ENCODE measurements around the gene PDE11A. TPM values are rescaled to one million over a fixed set of nuclear protein-coding genes. Genes with fewer than 3 reads are reported as not detected.

The PDE11A gene
- total and polyA plus RNA-seq, 4 donors: 1.0 to 5.9 (median 1.7) TPM

DNA sequence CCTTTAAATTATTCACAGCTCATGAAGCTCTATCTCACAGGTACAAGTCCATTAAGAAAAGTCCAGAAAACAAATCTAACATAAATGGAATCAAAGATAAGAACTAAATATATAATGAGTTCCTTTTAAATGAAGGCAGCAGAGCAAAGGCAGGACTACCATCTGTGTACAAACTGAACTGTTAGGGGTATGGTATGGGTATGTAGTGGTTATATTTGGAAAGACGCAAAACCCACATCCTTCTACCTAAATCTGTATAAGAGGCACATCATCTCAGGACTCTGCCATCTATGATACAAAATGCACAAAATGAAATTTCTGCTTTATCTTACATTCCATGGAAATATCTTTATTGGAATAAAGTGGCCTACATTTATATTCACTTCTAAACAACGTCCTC is 59.9 kb downstream of the PDE11A start (continued):
- TF ChIP-seq, protein P1, sequence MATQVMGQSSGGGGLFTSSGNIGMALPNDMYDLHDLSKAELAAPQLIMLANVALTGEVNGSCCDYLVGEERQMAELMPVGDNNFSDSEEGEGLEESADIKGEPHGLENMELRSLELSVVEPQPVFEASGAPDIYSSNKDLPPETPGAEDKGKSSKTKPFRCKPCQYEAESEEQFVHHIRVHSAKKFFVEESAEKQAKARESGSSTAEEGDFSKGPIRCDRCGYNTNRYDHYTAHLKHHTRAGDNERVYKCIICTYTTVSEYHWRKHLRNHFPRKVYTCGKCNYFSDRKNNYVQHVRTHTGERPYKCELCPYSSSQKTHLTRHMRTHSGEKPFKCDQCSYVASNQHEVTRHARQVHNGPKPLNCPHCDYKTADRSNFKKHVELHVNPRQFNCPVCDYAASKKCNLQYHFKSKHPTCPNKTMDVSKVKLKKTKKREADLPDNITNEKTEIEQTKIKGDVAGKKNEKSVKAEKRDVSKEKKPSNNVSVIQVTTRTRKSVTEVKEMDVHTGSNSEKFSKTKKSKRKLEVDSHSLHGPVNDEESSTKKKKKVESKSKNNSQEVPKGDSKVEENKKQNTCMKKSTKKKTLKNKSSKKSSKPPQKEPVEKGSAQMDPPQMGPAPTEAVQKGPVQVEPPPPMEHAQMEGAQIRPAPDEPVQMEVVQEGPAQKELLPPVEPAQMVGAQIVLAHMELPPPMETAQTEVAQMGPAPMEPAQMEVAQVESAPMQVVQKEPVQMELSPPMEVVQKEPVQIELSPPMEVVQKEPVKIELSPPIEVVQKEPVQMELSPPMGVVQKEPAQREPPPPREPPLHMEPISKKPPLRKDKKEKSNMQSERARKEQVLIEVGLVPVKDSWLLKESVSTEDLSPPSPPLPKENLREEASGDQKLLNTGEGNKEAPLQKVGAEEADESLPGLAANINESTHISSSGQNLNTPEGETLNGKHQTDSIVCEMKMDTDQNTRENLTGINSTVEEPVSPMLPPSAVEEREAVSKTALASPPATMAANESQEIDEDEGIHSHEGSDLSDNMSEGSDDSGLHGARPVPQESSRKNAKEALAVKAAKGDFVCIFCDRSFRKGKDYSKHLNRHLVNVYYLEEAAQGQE (IDR thresholded peaks at IDR 0.05): no peak
- TF ChIP-seq RAD21 (IDR thresholded peaks at IDR 0.05) (no peak), SP1 (IDR thresholded peaks at IDR 0.05) (no peak), FOXA1 (IDR thresholded peaks at IDR 0.05) (no peak)
- TF ChIP-seq, protein P2, sequence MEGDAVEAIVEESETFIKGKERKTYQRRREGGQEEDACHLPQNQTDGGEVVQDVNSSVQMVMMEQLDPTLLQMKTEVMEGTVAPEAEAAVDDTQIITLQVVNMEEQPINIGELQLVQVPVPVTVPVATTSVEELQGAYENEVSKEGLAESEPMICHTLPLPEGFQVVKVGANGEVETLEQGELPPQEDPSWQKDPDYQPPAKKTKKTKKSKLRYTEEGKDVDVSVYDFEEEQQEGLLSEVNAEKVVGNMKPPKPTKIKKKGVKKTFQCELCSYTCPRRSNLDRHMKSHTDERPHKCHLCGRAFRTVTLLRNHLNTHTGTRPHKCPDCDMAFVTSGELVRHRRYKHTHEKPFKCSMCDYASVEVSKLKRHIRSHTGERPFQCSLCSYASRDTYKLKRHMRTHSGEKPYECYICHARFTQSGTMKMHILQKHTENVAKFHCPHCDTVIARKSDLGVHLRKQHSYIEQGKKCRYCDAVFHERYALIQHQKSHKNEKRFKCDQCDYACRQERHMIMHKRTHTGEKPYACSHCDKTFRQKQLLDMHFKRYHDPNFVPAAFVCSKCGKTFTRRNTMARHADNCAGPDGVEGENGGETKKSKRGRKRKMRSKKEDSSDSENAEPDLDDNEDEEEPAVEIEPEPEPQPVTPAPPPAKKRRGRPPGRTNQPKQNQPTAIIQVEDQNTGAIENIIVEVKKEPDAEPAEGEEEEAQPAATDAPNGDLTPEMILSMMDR (IDR thresholded peaks at IDR 0.05; ENCODE audit: low read depth, low read length, missing input control): no peak

DNA sequence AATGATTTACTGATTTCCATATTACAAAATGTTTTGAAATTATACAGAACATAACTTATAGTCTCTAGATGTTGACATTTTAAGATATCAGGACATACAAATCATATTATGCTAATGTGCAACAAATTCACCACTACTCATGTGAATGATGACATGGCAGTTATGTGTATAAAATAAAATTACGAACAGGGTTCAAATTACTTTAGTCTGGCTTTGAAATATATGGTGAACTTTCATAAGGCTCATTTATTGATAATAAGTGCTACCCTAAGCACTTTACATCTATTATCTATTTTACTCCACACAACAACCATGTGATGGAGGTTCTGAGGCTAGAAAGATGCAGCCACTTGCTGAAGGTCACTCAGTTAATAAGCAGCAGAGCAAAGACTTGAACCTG is 62.8 kb downstream of the PDE11A start:
- WGBS: 91% methylated on average over 1 of the region's 1 CpG
- no peaks in the 10 kb centered on the region for H3K4me1 ChIP-seq (ENCODE audit: control insufficient read depth in 4 of 4, insufficient read depth in 4 of 4, low read length in 3 of 4)

More for the DNA sequence above, 62.8 kb downstream of the PDE11A start:
- no peak overlapping the region for H3K9ac ChIP-seq (ENCODE audit: low read depth in 1 of 2, low read length in 2 of 2)
- no peaks in the 10 kb centered on the region for H3K27me3 ChIP-seq (ENCODE audit: control insufficient read depth in 4 of 4, insufficient read depth in 4 of 4, low read length in 3 of 4)
- H3K27ac ChIP-seq (ENCODE audit: low read depth in 1 of 2, low read length in 2 of 2): no peak overlapping the region
- no peaks in the 10 kb centered on the region for H3K9me3 ChIP-seq (ENCODE audit: control insufficient read depth in 4 of 4, low read length in 3 of 4)
- no peak overlapping the region for H3K4me3 ChIP-seq (ENCODE audit: low read depth in 1 of 3, low read length in 3 of 3)
- no peak for TF ChIP-seq SP1 (IDR thresholded peaks at IDR 0.05)
- TF ChIP-seq RXRA (IDR thresholded peaks at IDR 0.05): no peak
- TF ChIP-seq FOXA1 (IDR thresholded peaks at IDR 0.05): no peak
- TF ChIP-seq JUND (IDR thresholded peaks at IDR 0.05): no peak
- TF ChIP-seq HNF4G (IDR thresholded peaks at IDR 0.05): no peak
- TF ChIP-seq, protein P2 (IDR thresholded peaks at IDR 0.05; ENCODE audit: low read depth, low read length, missing input control): no peak
- TF ChIP-seq EGR1 (IDR thresholded peaks at IDR 0.05; ENCODE audit: low read depth in 2 of 2): no peak
- TF ChIP-seq, protein P1 (IDR thresholded peaks at IDR 0.05): no peak
- TF ChIP-seq HNF4A (conservative IDR thresholded peaks at IDR 0.05): no peak
- no peaks in the 10 kb centered on the region for H3K36me3 ChIP-seq (ENCODE audit: control insufficient read depth in 4 of 4, insufficient read depth in 3 of 4, low read depth in 1 of 4, low read length in 3 of 4)
- DNase-seq (ENCODE audit: low spot score): no peak
